Measurements from ENCODE around the gene FAM184B. TPM values are rescaled to one million over a fixed set of nuclear protein-coding genes. Genes with fewer than 3 reads are reported as not detected.
A peak's percentile ranks its signal among the peaks of the same experiment; 100 is the strongest.
"Not testable (repeated sequence)": the region's sequence is repeated elsewhere in the genome, so short reads cannot be mapped to it uniquely, and the experiment has no call there.

Gene FAM184B
- total RNA-seq, 1 donor from 2014 or later = not detected

DNA sequence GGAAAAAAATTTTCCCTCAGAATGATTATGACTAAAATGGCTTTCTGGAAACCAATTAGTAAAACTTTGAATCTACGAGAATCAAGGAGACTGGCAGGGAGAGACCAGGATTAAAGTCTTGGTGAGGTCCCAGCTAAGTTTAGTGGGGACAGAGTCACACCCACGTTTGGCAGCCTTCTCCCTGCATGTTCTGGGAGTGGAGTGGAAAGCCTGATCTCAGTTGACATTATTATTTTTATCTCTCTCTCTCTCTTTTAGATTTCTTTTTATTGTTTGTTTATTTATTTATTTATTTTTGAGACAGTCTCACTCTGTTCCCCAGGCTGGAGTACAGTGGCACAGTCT, 99.2 kb downstream of the FAM184B start:
- DNase-seq (ENCODE audit: low spot score) = no peak

GRCh38 chr4:17681281-17682221, 99.9 kb downstream of the FAM184B start:
- DNase-seq (ENCODE audit: low spot score) = no peak

GRCh38 chr4:17680559-17681280, 100.7 kb downstream of the FAM184B start:
- DNase-seq (ENCODE audit: low spot score) = no peak

DNA sequence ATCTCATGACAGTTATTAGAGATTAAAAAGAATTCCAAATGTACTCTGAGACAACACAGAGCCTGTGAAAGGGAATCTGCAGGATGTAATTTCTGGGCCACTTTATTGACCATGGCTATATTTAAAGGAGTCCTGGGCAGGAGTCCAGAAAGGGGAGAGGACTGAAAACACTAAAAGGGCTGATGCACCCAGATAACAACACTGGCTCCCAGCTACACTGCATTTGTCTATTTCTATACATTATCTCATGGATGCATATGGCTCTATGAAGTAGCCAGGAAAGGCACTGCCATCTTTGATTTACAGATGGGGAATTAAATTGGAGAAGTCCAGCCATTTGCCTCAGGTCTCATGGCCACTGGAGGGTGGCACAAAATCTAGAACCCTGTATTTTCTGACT, 111.0 kb downstream of the FAM184B start:
- DNase-seq (ENCODE audit: low spot score) = no peak

- DNase-seq (ENCODE audit: low spot score) = no peak
Measured at GRCh38 chr4:17667653-17668201, 113.7 kb downstream of the FAM184B start.

- DNase-seq (ENCODE audit: low spot score) = no peak
Measured at GRCh38 chr4:17667253-17667652, 114.2 kb downstream of the FAM184B start.

DNA sequence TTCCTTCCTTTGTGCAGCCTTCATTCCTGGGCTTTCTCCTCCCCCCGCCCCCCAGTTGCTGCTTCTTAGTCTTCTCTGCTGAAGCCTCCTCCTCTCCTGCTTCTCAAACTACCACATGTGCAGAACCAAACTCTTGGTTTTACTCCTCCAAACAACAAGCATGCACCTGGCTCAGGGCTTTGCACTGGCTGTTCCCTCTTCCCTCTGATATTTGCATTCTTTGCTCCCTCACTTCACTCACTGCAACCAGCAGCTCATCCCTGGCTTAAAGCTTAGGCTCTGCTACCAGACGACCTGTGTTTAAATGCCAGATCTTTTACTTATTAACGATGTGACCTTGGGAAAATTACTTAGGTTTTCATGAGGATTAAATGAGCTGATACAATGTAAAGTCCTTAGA, 115.6 kb downstream of the FAM184B start:
- DNase-seq (ENCODE audit: low spot score) = no peak

DNA sequence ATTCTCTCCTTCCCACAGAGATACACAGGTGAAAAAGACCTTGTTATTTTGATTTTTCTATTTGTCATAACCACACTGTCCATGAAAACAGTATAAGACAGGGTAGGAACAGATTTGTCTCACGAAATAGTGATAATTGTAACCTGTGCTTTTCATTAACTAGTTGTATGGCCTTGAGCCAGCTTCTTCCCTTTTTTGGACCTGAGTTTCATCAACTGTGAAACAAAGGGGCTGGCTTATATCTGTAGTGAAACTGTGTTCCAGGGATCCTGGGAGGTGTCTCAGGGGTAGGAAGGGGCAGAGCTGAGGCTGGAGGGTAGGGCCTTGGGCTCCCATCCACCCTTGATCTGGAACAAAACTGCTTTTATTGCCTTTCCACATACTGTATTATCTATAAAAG, 116.1 kb downstream of the FAM184B start:
- no peak for DNase-seq (ENCODE audit: low spot score)

DNA sequence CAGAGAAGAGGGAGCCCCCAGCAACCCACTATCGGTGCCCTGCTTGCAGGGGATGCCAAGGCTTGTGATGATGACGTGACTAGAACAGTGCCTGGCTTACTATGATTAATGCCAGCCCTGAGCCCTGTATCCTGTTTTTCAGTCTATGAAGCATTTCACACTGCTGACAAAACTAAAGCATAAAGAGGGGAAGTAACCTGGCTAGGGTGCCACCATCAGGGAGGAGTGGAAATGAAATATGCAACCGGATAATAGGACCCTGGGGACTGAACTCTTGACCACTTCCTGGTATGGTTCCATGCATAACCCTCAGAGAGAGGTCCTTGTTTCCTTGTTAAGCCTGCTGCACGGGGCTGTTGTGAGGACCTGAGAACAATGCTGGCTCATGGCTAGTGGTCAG, 116.7 kb downstream of the FAM184B start:
- DNase-seq (ENCODE audit: low spot score) = no peak

- DNase-seq (ENCODE audit: low spot score) = no peak
Measured at GRCh38 chr4:17662694-17663093, 118.7 kb downstream of the FAM184B start.

DNA sequence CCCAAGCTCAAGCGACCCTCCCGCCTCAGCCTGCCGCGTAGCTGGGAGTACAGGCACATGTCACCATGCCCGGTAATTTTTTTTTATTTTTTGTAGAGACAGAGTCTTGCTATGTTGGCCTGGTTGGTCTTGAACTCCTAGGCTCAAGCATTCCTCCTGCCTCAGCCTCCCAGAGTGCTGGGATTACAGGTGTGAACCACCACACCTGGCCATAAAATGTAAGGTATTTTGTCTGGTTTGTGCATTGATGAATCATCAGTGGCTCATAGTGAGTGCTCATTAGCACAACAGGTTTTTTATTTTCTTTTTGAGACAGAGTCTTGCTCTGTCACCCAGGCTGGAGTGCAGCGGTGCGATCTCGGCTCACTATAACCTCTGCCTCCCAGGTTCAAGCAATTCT, 122.2 kb downstream of the FAM184B start:
- DNase-seq (ENCODE audit: low spot score) = not testable (repeated sequence)

GRCh38 chr4:17657849-17658248, 123.6 kb downstream of the FAM184B start:
- no peak for DNase-seq (ENCODE audit: low spot score)

DNA sequence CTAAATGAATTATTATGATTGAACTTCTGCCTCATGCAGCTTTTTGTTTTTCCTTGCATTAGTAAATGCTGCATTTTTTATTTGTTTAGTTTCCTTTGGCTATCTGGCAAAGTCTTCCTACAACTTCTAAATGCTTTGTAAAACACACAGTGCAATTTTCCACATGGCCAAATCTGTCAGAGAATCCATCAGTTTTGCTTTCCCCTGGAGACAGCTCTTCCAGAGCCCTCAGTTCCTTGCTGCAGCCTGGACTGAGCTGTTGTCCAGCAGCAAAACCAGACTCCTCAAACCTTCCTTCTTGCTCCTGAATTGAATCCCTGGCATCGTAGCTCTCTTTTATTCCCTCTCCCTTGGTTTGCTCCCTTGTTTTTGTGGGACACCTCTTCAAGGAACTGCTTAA, 124.3 kb downstream of the FAM184B start:
- no peak for DNase-seq (ENCODE audit: low spot score)

- DNase-seq (ENCODE audit: low spot score) = no peak
Measured at GRCh38 chr4:17654701-17655100, 126.7 kb downstream of the FAM184B start.

GRCh38 chr4:17650406-17650805, 131.0 kb downstream of the FAM184B start:
- no peak for DNase-seq (ENCODE audit: low spot score)

GRCh38 chr4:17647927-17648326, 133.5 kb downstream of the FAM184B start:
- no peak for DNase-seq (ENCODE audit: low spot score)

GRCh38 chr4:17647176-17647806, 134.1 kb downstream of the FAM184B start:
- DNase-seq (ENCODE audit: low spot score) = no peak

DNA sequence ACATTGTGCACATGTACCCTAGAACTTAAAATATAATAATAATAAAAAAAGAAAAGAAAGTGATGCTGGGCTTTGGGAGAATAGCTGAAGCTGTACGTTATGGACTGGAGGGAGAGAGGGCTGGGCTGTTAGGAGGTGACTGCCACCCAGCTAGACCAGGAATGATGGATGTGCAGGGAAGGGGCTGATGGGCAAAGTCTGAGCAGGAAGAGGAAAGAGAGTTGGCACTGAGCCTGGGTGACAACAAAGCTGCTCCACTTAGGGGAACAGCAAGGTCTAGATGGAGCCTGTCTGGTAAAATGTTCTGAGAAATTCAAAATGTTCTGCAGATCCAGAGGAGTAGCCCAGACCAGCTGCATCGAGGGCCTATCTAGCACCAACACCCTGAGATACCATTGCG, 134.7 kb downstream of the FAM184B start:
- DNase-seq (ENCODE audit: low spot score) = no peak

- no peak for DNase-seq (ENCODE audit: low spot score)
Measured at GRCh38 chr4:17642398-17642783, 139.0 kb downstream of the FAM184B start.

DNA sequence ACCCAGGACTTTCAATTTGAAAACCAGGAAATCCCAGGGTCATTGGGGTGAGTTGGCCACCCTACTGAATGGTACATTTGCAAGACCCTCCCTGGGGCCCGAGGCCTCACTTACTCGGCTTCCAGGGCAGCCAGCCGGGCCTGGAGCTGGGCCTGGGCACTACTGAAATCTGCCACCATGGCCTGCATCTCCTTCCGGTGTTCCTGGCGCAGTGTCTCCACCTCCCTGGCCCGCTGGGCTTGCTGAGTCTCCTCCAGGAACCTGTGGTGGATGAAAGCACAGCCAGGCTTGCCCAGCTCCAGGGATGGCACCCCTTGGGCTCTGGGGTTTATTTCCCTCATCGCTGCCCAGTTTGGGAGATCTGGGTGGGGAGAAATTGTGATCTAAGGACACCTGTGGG, 142.3 kb downstream of the FAM184B start:
- no peak for DNase-seq (ENCODE audit: low spot score)

- peak; percentile 59 for DNase-seq (ENCODE audit: low spot score)
Measured at GRCh38 chr4:17636696-17637622, 144.5 kb downstream of the FAM184B start.

All from ureter (tissue), 1 donor.